Posterior vena cava (tissue), 2 donors: ENCODE measurements around the gene TM9SF3. TPM values are rescaled to one million over a fixed set of nuclear protein-coding genes. Genes with fewer than 3 reads are reported as not detected.
"Not testable (repeated sequence)": the region's sequence is repeated elsewhere in the genome, so short reads cannot be mapped to it uniquely, and the experiment has no call there.

Source experiments
- DNase-seq: peaks from one replicate; pipeline ENCODE4 v3.0.0-alpha.2; 2020; ENCODE audit warnings: low spot score
- intact Hi-C, 2 donors: fragments of 100-400 bp; cut with DNase I; formaldehyde crosslinking; loops; one replicate each; pipeline versions ENCODE4 v1.14.1 to v1.14.2; 2022 to 2023
- total RNA-seq, 2 donors: library from RNA; stranded (reverse); fragmentation: NEBNext Ultra II Directional; extraction: Animal tissue kit (Norgen Biotek cat#: 25700); gene quantifications; one replicate each; pipeline ENCODE4 v1.2.1, GENCODE V29; 2021
- donor health status: DM: yes; HTN: yes; CAD: no.
- donor health status: DM: yes; HTN: yes; CAD: no.

Gene TM9SF3
- total RNA-seq, 2 donors from 2014 or later, result 122 to 137 TPM

DNA sequence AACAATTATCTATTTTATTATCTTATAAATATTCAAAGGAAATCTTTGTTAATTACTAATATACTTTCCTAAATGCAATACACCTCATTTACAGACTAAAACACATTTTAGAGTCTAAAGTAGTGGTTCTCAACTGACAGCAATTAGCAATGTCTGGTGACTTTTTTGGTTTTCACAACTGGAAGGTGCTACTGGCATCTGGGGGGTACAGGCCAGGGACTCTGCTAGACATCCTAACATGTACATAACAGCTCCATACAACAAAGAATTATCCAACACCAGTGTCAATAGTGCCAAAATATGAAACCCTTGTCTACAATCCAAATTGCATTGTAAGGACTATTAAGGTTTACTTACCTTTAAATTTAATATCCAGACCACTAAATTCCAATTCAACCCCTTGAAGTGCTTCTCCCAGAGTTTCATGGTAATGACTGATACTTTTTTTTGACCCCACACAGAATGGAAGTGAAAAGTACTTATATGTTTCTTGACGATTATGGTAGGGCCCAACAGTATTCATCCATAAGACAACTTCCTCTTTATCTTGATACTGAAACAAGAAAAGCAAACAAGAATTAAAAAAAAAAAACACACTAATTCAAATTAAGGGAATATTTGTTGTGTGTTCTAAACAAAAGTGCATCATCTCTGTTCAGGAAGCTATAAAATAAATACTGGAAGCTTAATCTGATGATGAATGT lies 10.4 kb downstream of the TM9SF3 start:
- intact Hi-C loops, result no loop called here
- DNase-seq, result no peak

DNA sequence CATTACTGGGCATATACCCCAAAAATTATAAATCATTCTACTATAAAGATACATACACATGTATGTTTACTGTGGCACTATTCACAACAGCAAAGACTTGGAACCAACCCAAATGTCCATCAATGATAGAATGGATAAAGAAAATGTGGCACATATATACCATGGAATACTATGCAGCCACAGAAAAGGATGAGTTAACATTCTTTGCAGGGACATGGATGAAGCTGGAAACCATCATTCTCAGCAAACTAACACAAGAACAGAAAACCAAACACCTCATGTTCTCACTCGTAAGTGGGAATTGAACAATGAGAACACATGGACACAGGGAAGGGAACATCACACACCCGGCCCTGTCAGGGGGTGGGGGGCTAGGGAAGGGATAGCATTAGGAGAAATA lies 12.2 kb downstream of the TM9SF3 start:
- intact Hi-C loops, DNase-seq: not testable (repeated sequence)

DNA sequence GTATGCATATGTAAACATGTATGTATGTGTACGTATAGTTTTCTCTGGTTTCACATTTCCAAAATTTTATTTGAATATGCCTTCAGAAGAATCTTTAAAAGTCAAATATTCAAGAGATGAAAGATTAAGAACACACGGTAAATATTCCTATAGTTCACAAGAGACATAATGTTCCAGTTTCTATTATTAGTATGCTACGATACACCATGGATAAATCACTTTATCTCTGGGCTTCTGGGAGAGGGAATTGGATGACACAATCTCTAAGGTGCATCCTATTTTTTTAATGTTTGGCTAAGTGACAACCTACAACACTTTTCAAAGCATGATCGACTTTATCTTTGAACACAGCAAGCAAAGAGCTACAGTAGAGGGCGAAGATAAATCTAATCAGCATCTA lies 13.8 kb downstream of the TM9SF3 start:
- no peak for DNase-seq
- intact Hi-C loops, result no loop called here

DNA sequence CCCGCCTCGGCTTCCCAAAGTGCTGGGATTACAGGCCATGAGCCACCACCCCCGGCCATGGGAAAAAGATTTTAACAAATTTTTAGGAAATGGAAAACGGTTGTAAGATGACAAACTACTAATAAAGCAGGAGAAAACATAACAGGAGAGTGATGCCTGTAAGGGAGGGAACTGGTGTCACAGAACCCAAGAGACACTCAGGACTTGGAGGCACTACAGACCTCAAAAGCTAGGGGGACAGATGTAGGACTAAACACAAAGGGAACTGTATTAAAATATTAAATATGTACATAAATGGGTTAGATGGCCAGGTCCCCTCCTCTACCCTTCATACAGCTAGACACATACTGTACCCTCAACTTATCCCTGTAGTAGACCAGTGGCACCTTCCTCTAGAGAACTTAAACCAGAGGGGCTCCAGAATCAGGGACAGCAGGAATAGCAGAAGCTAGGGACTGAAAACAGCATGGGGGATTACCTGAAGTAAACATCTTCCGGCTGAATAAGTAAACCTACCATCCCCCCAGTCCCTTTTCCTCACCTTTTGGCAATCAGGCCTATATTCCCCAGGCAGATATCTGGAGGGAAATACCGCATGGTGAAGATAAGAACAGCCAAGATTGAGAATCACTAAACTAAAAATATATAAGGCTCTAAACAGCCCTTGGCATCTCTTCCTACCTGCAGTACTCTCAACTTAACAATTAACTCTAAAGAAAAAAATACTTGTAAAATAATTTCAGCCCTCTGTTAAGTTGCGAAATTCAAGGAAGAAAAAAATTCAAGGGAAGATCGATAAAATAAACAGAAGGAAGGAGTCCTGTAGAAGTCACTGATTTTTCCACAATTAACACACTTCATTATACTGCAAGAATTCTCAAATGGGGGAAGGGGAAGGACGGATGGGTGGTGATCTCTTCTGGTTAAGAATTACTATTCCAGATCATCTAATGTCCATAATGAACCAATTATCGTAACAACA lies 15.5 kb downstream of the TM9SF3 start:
- intact Hi-C loops, result no loop called here
- no peak for DNase-seq

DNA sequence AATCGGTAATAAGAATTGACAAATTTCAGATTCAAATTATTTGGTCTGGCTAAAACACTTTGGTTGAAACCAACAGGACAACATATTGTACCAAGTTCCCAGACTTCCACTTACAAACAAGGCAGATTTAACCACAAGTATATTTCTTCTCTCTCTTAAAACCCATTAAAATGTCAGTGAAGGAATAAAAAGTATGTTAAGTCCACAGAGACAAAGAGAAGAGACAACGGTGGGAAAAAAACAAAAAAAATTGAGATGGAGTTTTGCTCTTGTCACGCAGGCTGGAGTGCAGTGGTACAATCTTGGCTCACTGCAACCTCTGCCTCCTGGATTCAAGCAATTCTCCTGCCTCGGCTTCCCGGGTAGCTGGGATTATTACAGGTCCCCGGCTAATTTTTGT lies 16.3 kb downstream of the TM9SF3 start:
- no peak for DNase-seq
- intact Hi-C loops, result no loop called here

DNA sequence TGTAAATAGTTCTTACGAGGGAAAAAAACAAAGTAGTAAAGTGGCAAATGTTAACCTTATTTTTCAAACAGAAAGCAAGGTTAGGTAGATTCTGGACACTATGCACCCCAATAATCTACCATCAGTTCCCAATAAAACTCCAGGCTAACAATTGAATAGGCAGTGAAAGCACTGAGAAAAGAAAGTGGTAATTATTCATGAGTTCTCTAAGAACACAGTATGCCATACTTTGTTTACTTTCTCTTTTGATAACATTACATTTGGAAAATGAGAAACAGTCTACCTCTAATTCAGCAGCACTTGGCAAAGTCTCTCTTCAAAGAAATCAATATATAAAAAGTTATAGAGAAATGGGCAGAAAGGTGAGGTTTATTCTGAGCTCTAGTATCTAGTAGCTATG lies 18.4 kb downstream of the TM9SF3 start:
- intact Hi-C loops, result no loop called here
- no peak for DNase-seq

DNA sequence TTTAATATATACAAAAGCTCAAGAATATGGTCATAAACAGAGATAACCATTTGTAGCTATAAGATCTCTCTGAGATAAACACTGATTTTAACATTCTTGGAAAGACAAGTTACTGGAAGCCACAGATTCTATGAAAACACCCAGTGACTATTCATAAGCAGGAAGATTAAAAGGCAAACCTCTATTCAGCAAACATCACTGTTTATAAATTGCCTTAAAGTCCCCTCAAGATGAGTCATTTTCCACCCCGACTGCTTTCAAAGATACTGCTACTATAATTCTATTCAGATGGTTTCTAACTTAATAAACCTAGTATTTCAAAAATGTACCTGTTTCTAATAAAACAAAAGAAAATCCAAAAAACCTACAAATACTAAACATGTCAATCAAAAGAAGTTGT lies 21.0 kb downstream of the TM9SF3 start:
- no peak for DNase-seq
- intact Hi-C loops, result no loop called here

DNA sequence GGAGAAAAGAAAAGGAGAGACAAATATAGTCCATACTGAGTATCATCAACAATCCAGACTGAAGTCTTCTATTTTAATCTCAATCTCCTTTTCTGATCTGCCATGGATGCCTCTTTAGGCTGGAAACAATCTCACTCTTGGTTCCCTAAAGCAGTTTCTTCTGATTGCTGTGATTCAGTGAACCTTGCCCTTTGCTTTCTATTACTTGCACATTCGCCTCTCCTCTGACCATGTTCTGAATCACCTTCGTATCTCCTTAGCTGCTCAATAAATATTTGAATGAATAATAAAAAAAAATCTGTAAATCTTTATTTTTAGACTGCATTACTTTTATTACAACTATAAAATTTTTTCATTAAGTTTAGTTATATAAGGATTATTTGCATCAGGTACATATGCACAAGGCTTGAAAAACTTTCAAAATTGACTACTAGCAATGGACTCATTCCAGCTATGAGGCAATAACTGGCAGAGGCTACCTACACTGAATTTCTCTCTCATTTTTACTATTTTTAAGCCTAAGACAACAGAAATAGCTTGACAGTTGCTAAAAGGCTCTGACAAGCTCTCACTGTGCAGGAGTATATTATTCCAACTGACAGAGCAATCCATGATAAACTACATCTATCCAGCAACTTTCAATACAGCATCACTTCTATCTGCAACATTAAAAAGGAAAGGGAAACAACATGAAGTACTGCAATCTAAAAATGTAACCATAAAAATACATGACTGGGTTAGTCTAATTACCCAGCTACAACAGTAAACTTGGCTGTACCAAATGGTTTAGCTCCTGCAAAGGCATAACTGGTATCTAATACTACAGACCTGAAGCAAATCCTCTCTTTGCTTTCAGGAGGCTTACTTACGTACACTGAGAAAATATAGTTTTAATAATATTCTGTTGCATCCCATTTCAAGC lies 25.6 kb downstream of the TM9SF3 start:
- no peak for DNase-seq
- intact Hi-C loops, result no loop called here

DNA sequence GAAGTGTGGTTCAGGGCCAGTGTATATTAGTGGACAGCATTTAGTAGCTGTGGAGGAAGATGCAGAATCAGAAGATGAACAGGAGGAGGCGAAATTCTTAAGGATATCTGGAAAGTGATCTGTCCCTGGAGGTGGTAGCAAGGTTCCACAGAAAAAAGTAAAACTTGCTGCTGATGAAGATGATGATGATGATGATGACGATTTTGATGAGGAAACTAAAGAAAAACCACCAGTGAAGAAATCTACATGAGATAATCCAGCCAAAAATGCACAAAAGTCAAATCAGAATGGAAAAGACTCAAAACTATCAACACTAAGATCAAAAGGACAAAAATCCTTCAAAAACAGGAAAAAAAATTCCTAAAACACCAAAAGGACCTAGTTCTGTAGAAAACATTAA lies 26.3 kb downstream of the TM9SF3 start:
- DNase-seq, result no peak
- intact Hi-C loops, result no loop called here

DNA sequence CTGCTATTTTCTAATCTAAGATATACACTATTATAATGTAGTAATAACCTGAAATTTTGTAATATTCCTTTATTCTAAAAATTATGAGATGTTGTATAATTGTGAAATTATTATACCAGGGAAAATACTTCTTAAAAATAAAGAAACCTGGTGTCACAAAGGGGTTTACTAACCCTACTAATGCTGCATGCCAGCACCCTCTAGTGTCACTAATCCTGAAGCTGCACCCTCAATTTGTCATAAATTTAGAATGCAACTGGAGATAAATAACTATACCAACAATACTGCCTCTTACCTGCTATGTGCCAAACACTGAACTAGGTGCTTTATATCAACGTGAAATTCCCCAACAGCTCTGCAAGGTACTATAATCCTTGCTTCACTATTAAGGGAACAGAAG lies 30.8 kb downstream of the TM9SF3 start:
- intact Hi-C loops, result no loop called here
- DNase-seq, result no peak

DNA sequence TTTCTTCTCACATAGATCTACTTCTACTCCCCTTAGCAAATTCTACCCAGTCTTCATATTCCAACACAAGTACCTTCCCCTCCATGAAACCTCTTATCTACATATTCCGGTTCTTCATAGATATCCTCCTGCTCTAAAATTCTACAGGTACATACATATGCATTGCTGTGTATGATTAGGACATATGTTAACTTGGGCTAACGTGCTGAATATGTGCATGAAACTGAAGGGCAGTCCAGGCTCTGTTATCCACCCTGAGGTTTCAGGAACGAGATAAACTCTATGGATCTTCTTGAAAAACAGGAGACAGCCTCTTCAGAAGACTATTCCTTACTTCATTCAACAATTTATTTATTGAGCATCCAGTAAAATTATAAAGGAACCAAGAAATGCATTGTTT lies 31.5 kb downstream of the TM9SF3 start:
- intact Hi-C loops, result no loop called here

DNA sequence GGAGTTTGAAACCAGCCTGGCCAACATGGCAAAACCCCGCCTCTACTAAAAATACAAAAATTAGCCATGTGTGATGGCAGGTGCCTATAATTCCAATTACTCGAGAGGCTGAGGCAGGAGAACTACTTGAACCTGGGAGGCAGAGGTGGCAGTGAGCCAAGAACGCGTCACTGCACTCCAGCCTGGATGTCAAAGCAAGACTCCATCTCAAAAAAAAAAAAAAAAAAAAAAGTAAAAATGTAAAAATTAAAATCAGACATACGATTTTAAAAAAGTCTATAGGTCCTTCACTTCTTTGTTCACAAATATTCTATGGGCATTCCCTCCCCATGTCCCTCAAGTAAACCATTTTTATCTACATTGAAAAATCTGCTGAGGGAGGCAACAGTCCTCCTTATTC lies 38.2 kb downstream of the TM9SF3 start:
- no peak for DNase-seq
- intact Hi-C loops, result no loop called here

More for the DNA sequence above, 31.5 kb downstream of the TM9SF3 start:
- DNase-seq, result no peak

DNA sequence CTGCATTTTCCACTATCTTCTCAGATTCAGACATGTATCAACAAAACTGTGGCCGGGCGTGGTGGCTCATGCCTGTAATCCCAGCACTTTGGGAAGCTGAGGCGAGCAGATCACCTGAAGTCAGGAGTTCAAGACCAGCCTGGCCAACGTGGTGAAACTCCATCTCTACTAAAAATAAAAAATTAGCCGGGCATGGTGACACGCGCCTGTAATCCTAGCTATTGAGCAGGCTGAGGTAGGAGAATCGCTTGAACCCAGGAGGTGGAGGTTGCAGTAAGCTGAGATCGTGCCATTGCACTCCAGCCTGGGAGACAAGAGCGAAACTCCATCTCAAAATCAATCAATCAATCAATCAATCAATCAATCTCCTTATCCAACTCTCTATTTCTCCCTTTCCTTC lies 41.3 kb downstream of the TM9SF3 start:
- DNase-seq, intact Hi-C loops: not testable (repeated sequence)

DNA sequence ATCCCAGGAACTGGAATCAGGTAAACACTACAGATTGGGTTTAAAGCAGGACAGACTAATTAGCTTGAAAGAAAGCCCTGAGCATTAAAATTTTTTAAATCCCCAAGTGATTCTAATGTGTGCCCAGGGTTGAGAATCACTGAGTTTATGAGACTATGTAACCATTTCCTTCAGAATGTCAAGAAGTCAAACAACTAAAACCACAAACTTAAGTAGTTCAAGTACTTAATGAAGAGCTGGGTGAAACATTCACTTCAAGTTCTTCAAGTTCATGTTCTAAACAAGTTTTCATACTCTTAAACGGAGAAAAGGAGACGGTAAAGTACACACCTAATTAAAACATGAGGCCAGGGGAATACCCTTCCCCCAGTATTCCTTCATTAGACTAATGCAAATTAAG lies 44.9 kb downstream of the TM9SF3 start:
- intact Hi-C loops, result no loop called here
- DNase-seq, result no peak

DNA sequence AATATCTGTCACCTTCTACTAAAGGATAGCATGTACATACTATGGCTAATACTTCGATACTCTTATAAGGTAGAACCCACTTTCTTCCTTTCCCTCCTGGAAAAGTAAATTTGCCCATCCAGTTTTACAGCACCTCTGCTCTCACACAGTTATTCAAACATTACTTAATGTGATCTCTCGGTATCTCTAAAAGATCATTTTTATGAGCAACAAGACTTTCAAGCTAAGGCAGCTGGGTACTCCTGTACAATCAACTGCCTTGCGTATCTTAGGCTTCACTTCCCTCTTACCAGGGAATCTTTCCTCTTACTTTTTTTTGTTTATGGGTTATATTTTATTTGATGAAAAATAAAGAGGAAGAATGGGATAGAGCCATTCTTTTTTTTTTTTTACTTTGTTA lies 46.6 kb downstream of the TM9SF3 start:
- DNase-seq, result no peak
- intact Hi-C loops, result no loop called here

DNA sequence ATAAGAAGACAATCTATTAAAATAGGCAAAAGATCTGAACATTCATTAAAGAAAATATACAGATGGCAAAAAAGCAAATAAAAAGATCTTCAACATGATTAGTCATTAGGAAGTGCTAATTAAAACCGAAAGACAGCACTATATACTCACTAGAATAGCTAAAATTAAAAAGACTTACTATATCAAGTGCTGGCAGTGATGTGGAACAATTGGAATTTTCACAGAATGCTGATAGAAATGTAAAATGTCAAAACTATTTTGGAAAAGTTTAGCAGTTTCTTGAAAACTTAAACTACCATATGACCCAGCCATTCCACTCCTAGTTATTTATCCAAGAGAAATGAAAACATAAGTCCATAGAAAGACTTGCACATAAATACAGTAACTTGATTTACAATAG lies 48.1 kb downstream of the TM9SF3 start:
- no peak for DNase-seq
- intact Hi-C loops, result no loop called here

DNA sequence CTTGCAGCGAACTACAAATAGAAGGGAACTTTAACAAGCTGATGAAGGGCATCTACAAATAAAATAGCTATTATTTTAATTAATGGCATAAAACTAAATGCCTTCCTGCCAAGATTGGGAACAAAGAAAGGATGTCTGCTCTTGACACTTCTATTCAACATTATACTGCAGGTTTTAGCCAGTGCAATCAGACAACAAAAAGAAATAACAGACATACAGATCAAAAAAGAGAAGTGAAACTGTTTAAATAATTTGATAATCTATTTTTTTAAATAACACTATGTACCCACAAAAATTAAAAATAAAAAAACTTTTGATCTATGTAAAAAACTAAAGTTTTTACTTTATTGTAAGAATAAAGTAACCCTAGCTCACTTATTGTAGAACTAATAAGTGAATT lies 50.7 kb downstream of the TM9SF3 start:
- intact Hi-C loops, result no loop called here
- no peak for DNase-seq

DNA sequence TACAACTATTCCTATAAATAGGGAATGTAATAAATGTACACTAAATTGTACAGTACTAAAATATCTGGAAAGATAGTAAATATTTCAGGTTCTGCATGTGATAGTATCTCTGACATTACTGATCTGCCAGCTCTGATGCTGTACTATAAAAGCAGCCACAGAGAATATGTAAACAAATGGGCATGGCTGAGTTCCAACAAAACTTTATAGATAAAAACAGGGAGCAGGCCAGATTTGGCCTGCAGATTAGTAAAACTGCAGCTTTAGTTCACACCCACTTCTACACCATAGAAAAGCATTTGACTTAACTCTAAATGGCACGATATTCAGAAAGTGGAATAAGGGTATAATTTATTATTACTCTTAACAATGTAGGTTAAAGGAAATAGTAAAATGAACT lies 54.3 kb downstream of the TM9SF3 start:
- intact Hi-C loops, result no loop called here
- DNase-seq, result no peak

DNA sequence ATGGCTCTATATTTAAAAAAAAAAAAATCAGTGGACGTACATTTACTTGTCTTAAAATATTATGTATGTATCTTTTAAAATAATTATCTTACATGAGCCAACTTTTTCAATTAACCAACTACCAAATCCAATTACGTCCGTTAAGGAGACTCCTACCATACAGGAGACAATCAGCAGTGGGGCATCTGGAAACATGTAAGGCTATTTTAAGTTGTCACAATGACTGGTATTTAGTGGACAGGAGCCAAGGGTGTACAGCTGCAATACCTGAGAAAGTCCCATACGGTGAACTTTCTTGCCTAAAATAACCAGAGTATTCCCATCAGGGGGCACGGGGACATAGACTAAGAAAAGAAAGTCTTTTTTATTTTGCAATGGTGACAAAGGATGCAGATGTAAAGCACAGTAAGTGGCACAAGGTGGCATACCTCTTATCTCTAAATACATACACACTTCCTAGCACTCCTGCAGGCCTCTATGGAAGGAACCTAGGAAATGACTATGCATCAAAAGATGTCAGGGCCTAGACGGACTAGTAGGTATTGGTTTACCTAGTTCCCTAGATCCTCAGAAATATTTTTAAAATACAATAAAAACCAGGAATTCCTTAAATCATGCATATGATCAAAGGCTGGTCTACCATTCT lies 57.1 kb downstream of the TM9SF3 start:
- no peak for DNase-seq
- intact Hi-C loops, result no loop called here
